Fibroblast of villous mesenchyme (primary cell): ENCODE data around the gene ERICH6. TPM values are rescaled to one million over a fixed set of nuclear protein-coding genes. Genes with fewer than 3 reads are reported as not detected.

Experiments
- DNase-seq: peaks from one replicate; pipeline ENCODE4 v3.0.0-alpha.2; 2010; ENCODE audit warnings: low read depth
- H3K4me3 ChIP-seq: 2 replicates; pipeline ENCODE4 v1.5.1; 2011; ENCODE audit warnings: low read depth, mild to moderate bottlenecking, low read length
- total RNA-seq: library from RNA; depleted of rRNA; stranded (reverse); fragments of >200 nt; gene quantifications from 2 replicates; pipeline ENCODE4 v1.2.3, GENCODE V29; 2012
- TF ChIP-seq, protein P1 (sequence below): IDR thresholded peaks from 2 replicates; pipeline ENCODE4 v1.5.1; 2012; ENCODE audit warnings: low read depth, mild to moderate bottlenecking, low read length; ENCODE audit not compliant: insufficient read depth

The ERICH6 gene
- total RNA-seq, 1 donor: 0.43 TPM

DNA sequence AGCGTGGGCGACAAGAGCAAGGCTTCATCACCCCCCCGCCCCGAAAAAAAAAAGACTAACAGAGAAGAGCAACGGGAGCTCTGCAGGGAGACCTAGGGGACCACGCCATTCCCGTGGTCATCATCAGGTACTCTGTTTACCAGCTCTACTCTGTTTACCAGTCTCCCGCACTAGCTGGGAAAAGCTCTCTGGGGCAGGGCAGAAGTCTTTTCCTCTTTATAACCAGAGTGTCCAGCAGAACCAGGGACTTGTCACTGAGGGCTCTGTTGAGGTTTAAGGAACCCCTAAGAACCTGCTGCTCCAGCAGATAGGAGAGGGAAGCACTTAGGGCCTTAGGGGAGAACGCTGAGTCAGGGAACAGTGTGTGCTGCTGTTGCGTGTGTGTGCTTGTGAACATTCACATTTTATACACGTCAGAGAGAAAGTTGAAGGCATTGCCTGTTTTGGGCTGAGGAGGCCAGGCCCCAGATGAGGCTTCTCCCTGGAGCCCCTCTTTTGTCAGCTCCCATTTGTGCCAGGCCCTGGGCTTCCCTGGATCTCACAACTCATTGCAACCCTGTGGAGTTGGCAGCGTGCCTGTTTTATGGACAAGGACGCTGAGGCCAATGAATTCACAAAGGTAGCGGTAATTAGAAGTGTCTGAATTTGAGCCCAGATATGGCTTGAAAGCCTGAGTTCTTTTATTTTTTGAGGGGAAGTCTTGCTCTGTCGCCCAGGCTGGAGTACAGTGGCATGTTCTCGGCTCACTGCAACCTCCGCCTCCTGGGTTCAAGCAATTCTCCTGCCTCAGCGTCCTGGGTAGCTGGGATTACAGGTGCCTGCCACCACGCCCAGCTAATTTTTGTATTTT is 24.2 kb upstream of the ERICH6 start:
- no peak overlapping the region for H3K4me3 ChIP-seq
- TF ChIP-seq, protein P1, sequence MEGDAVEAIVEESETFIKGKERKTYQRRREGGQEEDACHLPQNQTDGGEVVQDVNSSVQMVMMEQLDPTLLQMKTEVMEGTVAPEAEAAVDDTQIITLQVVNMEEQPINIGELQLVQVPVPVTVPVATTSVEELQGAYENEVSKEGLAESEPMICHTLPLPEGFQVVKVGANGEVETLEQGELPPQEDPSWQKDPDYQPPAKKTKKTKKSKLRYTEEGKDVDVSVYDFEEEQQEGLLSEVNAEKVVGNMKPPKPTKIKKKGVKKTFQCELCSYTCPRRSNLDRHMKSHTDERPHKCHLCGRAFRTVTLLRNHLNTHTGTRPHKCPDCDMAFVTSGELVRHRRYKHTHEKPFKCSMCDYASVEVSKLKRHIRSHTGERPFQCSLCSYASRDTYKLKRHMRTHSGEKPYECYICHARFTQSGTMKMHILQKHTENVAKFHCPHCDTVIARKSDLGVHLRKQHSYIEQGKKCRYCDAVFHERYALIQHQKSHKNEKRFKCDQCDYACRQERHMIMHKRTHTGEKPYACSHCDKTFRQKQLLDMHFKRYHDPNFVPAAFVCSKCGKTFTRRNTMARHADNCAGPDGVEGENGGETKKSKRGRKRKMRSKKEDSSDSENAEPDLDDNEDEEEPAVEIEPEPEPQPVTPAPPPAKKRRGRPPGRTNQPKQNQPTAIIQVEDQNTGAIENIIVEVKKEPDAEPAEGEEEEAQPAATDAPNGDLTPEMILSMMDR: no peak
- DNase-seq: no peak

DNA sequence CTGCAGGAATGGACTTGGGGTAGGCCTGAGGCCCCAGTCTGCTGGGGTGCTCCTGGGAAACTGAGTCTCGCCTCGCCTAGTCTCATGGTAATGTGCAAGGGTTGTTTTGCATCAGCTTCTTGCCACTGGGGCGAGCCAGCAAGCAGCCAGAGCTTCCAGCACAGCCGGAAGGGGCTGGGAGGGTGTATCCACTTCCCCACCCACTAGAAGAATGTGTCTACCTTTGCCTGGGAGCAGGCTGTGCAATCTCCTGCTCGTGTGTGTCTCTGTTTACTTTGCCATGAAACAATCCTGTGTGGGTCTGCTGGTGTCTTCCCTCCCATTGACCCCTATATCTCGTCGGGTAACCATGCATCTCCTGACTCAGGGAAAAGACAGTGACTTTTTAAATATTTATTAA is 21.8 kb upstream of the ERICH6 start:
- TF ChIP-seq, protein P1: no peak
- no peak overlapping the region for H3K4me3 ChIP-seq
- no peak for DNase-seq

DNA sequence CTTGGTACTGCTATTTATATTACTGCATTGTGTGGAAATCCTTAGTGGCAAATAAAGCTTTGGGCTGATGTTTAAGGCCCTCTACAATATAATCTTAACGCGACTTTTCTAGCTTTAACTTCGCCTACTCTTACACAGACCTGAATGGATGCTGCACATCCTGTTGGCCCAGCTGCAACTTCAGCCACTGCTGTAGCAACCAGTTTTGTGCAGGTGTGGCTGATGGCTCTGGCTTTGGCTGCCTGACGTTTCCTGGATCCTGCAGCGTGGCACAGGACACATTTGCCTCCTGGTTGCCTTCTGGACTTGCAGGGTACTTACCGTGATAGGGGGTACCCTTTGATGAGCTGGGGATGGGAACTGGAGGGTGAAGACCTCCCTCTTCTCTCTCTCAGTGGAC is 20.2 kb upstream of the ERICH6 start:
- no peak for DNase-seq
- TF ChIP-seq, protein P1: no peak
- H3K4me3 ChIP-seq: no peak overlapping the region

DNA sequence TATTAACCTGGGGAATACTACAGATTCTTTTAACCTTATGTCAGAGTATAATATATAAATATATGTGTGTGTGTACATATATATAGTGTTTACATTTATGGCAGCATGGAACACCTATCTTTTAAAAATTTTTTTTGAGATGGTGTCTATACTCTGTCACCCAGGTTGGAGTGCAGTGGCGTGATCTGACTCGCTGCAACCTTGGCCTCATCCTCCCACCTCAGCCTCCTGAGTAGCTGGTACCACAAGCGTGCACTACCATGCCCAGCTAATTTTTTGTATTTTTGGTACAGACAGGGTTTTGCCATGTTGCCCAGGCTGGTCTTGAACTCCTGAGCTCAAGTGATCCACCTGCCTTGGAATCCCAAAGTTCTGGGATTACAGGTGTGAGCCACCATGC is 18.5 kb upstream of the ERICH6 start:
- H3K4me3 ChIP-seq: no peak overlapping the region
- TF ChIP-seq, protein P1: no peak
- no peak for DNase-seq

DNA sequence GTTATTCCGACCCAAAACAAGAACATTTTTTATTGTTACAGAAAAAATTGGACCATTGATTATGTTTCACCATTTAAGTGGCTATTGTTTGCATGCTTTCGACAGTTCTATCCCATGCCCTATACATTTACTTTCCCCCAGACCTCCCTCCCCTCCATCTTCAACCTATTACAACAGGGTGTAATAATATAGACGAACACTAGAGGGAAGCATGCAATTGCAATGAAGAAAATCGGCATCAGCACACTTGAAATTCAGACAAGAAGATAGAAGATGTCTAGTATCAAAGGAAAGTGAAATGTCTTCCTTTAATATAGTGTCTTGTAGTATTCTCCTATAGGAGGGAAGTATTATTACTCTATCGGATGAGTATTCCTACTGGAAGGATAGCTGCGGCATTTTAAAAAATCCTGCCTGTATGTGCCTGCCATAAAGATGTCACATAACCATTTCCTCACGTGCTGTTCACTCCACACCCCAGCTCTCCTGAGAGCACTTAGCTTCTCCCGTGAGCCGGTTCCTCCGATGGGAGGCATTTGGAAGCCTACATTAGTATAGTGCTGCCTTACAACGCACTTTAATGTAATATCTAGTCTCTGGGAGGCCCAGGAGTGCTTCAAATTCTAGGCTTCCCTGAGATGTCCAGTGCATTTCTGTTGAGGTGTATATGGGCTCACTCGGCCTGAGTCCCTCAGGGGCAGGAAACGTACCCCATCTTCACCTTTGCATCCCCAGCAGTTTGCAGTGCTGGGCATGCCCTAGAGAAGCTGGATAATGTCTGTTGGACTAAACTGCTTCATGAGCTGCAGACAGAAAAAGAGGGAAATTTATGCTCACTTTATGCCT is 17.8 kb upstream of the ERICH6 start:
- DNase-seq: peak; percentile 75
- TF ChIP-seq, protein P1: peak; percentile 75
- no peak overlapping the region for H3K4me3 ChIP-seq

DNA sequence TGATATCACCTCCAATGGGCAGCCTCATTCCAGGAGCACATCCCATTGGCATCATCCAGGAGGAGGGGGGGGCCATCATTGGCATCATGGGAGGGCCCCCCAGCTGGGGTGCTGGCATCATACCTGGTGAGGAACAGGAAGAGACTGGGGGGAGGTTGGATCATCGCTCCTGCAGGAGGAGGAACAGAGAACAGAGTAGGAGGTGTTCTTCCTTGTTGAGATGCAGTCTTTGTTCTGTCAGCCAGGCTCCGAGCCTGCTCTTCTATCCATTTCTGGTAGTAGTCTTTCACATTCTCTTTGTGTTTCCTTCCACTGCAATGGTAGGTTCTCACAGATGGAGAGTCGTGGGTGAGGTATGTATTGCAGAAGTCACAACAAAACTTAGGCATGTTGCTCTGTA is 16.7 kb upstream of the ERICH6 start:
- no peak for DNase-seq
- TF ChIP-seq, protein P1: no peak
- no peak overlapping the region for H3K4me3 ChIP-seq
